ENCODE results near the gene SLC6A3.

DNA sequence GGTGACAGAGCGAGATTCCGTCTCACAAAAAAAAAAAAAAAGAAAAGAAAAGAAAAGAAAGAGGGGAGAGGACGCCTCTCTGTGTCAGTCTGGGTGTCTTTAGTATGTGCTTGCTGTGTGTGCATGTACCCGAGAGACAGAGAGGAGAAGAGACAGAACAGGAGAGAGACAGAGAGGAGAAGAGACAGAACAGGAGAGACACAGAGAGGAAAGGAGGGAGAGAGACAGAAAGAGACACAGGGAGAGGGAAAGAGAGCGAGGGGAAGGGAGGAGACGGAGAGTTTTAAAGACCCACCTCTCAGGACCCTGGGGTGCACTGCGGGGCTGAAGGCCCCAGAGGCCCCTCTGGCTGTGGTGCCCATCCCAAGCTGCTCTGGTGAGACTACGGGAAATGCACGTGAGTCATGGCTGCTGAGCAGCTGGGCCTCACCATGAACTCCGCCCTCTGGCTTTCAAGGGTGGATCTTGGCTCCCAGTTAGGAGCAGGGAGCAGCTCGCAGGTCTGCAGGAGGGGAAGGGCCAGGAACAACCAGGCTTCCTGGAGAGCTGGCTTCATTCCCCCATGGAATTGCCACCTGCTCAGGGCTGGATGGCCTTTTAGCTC, 7.9 kb downstream of the SLC6A3 start:
- TF ChIP-seq POLR2AphosphoS5 (IDR thresholded peaks at IDR 0.05): no peak
- TF ChIP-seq, protein P1, sequence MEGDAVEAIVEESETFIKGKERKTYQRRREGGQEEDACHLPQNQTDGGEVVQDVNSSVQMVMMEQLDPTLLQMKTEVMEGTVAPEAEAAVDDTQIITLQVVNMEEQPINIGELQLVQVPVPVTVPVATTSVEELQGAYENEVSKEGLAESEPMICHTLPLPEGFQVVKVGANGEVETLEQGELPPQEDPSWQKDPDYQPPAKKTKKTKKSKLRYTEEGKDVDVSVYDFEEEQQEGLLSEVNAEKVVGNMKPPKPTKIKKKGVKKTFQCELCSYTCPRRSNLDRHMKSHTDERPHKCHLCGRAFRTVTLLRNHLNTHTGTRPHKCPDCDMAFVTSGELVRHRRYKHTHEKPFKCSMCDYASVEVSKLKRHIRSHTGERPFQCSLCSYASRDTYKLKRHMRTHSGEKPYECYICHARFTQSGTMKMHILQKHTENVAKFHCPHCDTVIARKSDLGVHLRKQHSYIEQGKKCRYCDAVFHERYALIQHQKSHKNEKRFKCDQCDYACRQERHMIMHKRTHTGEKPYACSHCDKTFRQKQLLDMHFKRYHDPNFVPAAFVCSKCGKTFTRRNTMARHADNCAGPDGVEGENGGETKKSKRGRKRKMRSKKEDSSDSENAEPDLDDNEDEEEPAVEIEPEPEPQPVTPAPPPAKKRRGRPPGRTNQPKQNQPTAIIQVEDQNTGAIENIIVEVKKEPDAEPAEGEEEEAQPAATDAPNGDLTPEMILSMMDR (IDR thresholded peaks at IDR 0.05 in 8 of 11, conservative IDR thresholded peaks at IDR 0.05 in 3 of 11): no peak

All from spleen (tissue), 7 donors.